ENCODE results near the gene PADI2.

DNA sequence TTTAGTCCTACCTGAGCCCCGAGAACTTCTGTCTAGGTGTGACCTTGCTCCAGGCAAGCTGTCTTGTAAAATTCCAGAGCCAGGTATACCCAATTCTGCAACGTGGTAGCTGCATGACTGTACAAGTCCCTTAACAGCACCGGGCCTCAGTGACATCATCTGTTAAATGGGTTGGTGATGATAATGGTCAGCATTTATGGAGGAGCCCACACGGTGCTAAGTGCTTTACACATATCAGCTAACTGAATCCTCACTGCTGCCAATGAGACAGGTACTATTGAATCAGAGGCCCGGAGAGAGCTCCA lies 48.5 kb upstream of the PADI2 start:
- TF ChIP-seq CTCF (IDR thresholded peaks at IDR 0.05) (no peak), POLR2A (IDR thresholded peaks at IDR 0.05) (no peak)

Measured in tibial nerve (tissue), 3 donors.